Progenitor cell of endocrine pancreas (in vitro differentiated cells): ENCODE data around the gene TREM1. TPM values are rescaled to one million over a fixed set of nuclear protein-coding genes. Genes with fewer than 3 reads are reported as not detected.
A peak's percentile ranks its signal among the peaks of the same experiment; 100 is the strongest.

Source experiments
- DNase-seq: peaks from one replicate; pipeline ENCODE4 v3.0.0; 2021; ENCODE audit warnings: low spot score; ENCODE audit not compliant: unreplicated experiment
- H3K27ac Mint-ChIP-seq: 2 replicates; pipeline ENCODE4 v1.8.0; 2021; ENCODE audit warnings: mild to moderate bottlenecking, moderate library complexity, mixed read lengths
- H3K27me3 Mint-ChIP-seq: 2 replicates; pipeline ENCODE4 v1.8.0; 2021; ENCODE audit warnings: mixed read lengths
- H3K36me3 Mint-ChIP-seq: 2 replicates; pipeline ENCODE4 v1.8.0; 2022; ENCODE audit warnings: mixed read lengths; ENCODE audit not compliant: insufficient read depth
- H3K4me1 Mint-ChIP-seq: 2 replicates; pipeline ENCODE4 v1.8.0; 2021; ENCODE audit warnings: low read depth, mixed read lengths
- H3K4me3 Mint-ChIP-seq: 2 replicates; pipeline ENCODE4 v1.8.0; 2021; ENCODE audit warnings: low read depth, mild to moderate bottlenecking, moderate library complexity, mixed read lengths
- H3K9me3 Mint-ChIP-seq: 2 replicates; pipeline ENCODE4 v1.8.0; 2021; ENCODE audit warnings: low read depth, mixed read lengths
- total RNA-seq: library from RNA; stranded (reverse); gene quantifications from 2 replicates; pipeline ENCODE4 v1.2.1, GENCODE V29; 2021
- TF ChIP-seq, protein P1 (sequence below): fragments of 200-600 bp; sonication (generic); IDR thresholded peaks from one replicate; pipeline ENCODE4 v1.5.0; 2021; ENCODE audit warnings: antibody characterized with exemption, mild to moderate bottlenecking; ENCODE audit not compliant: unreplicated experiment

Gene TREM1
- total RNA-seq, 1 donor from 2014 or later, result not detected

DNA sequence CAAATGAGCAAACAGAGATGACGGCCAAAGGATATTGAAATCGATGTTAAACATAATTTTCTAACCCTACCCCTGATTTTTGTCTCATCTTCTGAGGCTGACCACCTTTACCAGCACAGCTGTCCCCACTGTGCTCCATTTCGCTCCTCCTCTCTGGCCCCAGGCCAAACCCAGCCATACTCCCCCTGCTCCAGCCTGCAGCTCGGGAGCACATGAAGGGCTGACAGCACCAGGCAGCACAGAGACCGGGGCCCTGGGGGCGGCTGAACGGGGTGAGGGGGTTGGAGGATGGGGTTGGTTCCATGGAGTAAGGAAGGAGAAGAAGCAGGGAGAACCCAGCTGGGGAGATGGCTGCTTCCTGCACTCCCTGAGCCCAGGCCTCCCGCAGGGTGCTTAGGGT is 45.8 kb upstream of the TREM1 start:
- DNase-seq, result no peak
- Mint-ChIP-seq H3K4me3 (no peak overlapping the region), H3K27me3 (peaks cover 28% of the 10 kb centered on the region), H3K36me3 (no peaks in the 10 kb centered on the region), H3K9me3 (no peaks in the 10 kb centered on the region), H3K27ac (no peak overlapping the region), H3K4me1 (no peaks in the 10 kb centered on the region)
- TF ChIP-seq, protein P1, sequence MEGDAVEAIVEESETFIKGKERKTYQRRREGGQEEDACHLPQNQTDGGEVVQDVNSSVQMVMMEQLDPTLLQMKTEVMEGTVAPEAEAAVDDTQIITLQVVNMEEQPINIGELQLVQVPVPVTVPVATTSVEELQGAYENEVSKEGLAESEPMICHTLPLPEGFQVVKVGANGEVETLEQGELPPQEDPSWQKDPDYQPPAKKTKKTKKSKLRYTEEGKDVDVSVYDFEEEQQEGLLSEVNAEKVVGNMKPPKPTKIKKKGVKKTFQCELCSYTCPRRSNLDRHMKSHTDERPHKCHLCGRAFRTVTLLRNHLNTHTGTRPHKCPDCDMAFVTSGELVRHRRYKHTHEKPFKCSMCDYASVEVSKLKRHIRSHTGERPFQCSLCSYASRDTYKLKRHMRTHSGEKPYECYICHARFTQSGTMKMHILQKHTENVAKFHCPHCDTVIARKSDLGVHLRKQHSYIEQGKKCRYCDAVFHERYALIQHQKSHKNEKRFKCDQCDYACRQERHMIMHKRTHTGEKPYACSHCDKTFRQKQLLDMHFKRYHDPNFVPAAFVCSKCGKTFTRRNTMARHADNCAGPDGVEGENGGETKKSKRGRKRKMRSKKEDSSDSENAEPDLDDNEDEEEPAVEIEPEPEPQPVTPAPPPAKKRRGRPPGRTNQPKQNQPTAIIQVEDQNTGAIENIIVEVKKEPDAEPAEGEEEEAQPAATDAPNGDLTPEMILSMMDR, result no peak

DNA sequence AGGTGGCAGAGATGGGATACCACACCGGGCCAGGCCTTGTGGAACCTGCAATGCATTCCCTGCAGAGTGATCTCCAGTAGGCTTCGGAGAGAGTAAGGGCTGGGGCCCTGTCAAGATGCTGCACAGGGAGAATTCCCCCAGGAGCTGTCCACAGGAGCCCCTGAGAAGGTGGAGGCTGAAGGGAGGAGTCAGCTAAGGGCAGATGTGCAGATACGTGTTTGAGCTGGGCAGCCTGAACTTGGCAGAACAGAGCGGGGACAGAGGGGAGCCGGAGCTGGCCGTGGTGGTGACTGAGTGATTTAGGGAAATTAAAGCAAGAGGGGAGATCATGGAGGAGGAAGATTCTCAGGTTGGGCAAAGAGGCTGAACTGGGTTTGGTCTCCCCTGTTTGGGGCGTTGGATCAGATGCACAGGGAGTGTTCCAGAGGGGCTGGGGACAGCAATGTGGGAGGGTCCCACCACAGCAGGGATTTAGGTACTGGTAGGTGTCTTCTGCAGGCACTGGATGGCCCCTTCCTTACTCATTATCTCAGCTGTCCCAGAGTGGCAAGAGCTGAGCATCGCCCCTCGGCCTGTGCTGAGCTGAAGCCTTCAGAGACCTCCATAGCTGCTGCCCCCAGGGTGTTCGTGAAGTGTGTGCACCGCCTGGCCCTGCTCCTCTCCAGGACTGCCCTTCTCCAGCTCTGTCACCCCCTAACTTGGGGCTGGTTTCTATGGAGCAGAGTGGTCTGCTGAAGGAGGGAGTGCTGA is 45.1 kb upstream of the TREM1 start:
- Mint-ChIP-seq H3K4me3 (no peak overlapping the region), H3K9me3 (no peaks in the 10 kb centered on the region), H3K27me3 (peaks cover 32% of the 10 kb centered on the region), H3K4me1 (no peaks in the 10 kb centered on the region), H3K36me3 (no peaks in the 10 kb centered on the region), H3K27ac (peak overlapping the region; percentile 51)
- DNase-seq, result no peak
- TF ChIP-seq, protein P1, result no peak

DNA sequence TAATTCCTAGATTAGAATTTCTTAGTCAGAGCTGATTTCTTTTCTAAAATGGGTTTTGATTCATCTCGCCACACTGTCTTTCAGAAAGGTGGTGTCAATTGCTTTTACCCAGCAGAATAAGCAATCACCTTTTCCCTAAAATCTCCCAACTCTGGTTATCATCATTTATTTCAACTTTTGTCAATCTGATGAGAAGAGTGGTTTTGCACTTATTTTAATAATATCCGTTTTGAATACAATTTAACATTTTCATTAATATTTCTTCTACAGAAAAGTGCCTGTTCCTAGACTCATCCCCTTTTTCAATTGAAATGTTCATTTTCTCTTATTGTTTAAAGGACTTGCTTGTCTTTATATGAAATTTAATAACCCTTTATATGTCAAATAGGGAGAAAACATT is 40.7 kb upstream of the TREM1 start:
- Mint-ChIP-seq H3K27me3 (peaks cover 32% of the 10 kb centered on the region), H3K9me3 (no peaks in the 10 kb centered on the region), H3K27ac (no peak overlapping the region), H3K4me1 (no peaks in the 10 kb centered on the region), H3K4me3 (no peak overlapping the region), H3K36me3 (no peaks in the 10 kb centered on the region)
- TF ChIP-seq, protein P1, result no peak
- no peak for DNase-seq

DNA sequence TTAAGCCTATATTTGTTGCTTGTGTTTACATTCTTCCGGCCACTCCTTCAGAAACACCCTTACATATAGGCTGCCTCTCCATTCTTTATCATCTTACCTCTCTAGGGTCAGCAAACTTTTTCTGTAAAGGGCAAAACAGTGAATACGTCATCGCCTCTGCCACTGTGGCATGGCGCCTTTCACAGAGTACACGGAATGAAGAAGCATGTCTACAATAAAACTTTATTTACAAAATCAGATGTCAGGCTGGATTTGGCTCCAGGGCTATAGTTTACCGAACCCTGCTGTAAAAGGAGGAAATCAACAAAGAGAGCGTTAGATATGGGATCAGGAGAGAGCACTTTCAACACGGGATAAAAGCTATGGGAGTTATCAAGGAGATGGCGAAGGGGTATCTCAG is 39.6 kb upstream of the TREM1 start:
- TF ChIP-seq, protein P1, result no peak
- Mint-ChIP-seq H3K4me3 (no peak overlapping the region), H3K4me1 (no peaks in the 10 kb centered on the region), H3K36me3 (no peaks in the 10 kb centered on the region), H3K27me3 (peaks cover 28% of the 10 kb centered on the region), H3K27ac (no peak overlapping the region), H3K9me3 (no peaks in the 10 kb centered on the region)
- no peak for DNase-seq

DNA sequence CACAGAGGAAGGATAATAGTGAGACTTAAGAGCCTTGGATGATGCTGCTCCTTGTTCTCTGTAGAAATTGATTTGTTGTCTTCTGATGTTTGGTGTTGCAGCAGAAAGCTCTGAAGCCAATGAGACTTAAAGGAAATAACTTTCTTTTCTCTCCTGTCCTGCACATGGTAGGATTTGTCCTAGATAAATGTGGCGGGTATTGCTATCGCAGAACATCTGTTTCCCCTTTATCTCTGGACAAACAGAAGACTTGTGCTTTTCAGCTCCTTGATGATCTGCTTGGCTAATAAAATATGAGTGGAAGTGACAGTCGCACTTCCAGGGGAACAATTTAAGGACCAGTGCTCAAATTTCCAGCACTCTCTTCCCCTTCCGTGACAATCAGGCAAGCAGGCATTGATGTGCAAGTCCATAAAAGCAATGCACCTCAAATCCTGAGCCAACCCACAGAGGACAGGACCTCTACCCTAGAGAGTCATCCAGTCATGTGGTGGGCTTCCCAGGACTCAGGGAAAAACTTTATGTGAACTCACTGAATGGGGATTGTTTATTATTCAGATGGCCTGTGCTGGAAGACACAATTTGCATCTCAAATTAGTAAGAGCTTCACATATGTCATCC is 39.1 kb upstream of the TREM1 start:
- Mint-ChIP-seq H3K9me3 (no peaks in the 10 kb centered on the region), H3K4me3 (no peak overlapping the region), H3K27me3 (peaks cover 29% of the 10 kb centered on the region), H3K36me3 (no peaks in the 10 kb centered on the region), H3K4me1 (no peaks in the 10 kb centered on the region), H3K27ac (no peak overlapping the region)
- TF ChIP-seq, protein P1, result no peak
- no peak for DNase-seq
